Measurements from ENCODE around the gene PCK1.

Gene PCK1

GRCh38 chr20:57536771-57537724 lies 23.9 kb upstream of the PCK1 start:
- no peak for DNase-seq (ENCODE audit: low spot score)

GRCh38 chr20:57537822-57538221 lies 23.1 kb upstream of the PCK1 start:
- DNase-seq (ENCODE audit: low spot score) = no peak

GRCh38 chr20:57539889-57540288 lies 21.0 kb upstream of the PCK1 start:
- DNase-seq (ENCODE audit: low spot score) = no peak

- DNase-seq (ENCODE audit: low spot score) = no peak
Observed at GRCh38 chr20:57540890-57541580, 19.9 kb upstream of the PCK1 start.

GRCh38 chr20:57543754-57544153 lies 17.2 kb upstream of the PCK1 start:
- DNase-seq (ENCODE audit: low spot score) = no peak

- no peak for DNase-seq (ENCODE audit: low spot score)
Observed at GRCh38 chr20:57544838-57545564, 15.9 kb upstream of the PCK1 start.

GRCh38 chr20:57545927-57546662 lies 14.8 kb upstream of the PCK1 start:
- DNase-seq (ENCODE audit: low spot score) = no peak

- DNase-seq (ENCODE audit: low spot score) = no peak
Observed at GRCh38 chr20:57546956-57547649, 13.8 kb upstream of the PCK1 start.

GRCh38 chr20:57548177-57549058 lies 12.5 kb upstream of the PCK1 start:
- DNase-seq (ENCODE audit: low spot score) = no peak

- no peak for DNase-seq (ENCODE audit: low spot score)
Observed at GRCh38 chr20:57552471-57552870, 8.4 kb upstream of the PCK1 start.

- DNase-seq (ENCODE audit: low spot score) = no peak
Observed at GRCh38 chr20:57553376-57554018, 7.4 kb upstream of the PCK1 start.

GRCh38 chr20:57555457-57556184 lies 5.3 kb upstream of the PCK1 start:
- no peak for DNase-seq (ENCODE audit: low spot score)

- no peak for DNase-seq (ENCODE audit: low spot score)
Observed at GRCh38 chr20:57556980-57557274, 4.0 kb upstream of the PCK1 start.

- no peak for DNase-seq (ENCODE audit: low spot score)
Observed at GRCh38 chr20:57557926-57558613, 2.8 kb upstream of the PCK1 start.

- no peak for DNase-seq (ENCODE audit: low spot score)
Observed at GRCh38 chr20:57558614-57559288, 2.2 kb upstream of the PCK1 start.

GRCh38 chr20:57559289-57559634 lies 1.6 kb upstream of the PCK1 start:
- no peak for DNase-seq (ENCODE audit: low spot score)

GRCh38 chr20:57559658-57560553 lies 1.0 kb upstream of the PCK1 start:
- DNase-seq (ENCODE audit: low spot score) = no peak

All from D341Med (cell line).